ENCODE results near the gene PEMT.
"Not testable (repeated sequence)": the region's sequence is repeated elsewhere in the genome, so short reads cannot be mapped to it uniquely, and the experiment has no call there.

Gene PEMT

GRCh38 chr17:17499402-17500145 is 91.9 kb downstream of the PEMT start:
- DNase-seq, result no peak

GRCh38 chr17:17498606-17499301 is 92.8 kb downstream of the PEMT start:
- no peak for DNase-seq

- DNase-seq, result no peak
Measured at GRCh38 chr17:17497845-17498520, 93.5 kb downstream of the PEMT start.

- DNase-seq, result no peak
Measured at GRCh38 chr17:17497065-17497844, 94.3 kb downstream of the PEMT start.

- DNase-seq, result peak; percentile 82
Measured at GRCh38 chr17:17496189-17497064, 95.1 kb downstream of the PEMT start, which contains the start of gene RASD1. RASD1 (minus strand) TSS chr17:17496395; CDS start chr17:17496181, 214 bp downstream.

GRCh38 chr17:17495536-17496188 is 95.8 kb downstream of the PEMT start:
- peak; percentile 43 for DNase-seq

GRCh38 chr17:17494870-17495535 is 96.5 kb downstream of the PEMT start:
- peak; percentile 54 for DNase-seq

- DNase-seq, result peak; percentile 27
Measured at GRCh38 chr17:17494499-17494869, 97.0 kb downstream of the PEMT start.

- DNase-seq, result no peak
Measured at GRCh38 chr17:17493986-17494466, 97.5 kb downstream of the PEMT start.

GRCh38 chr17:17493249-17493985 is 98.1 kb downstream of the PEMT start:
- DNase-seq, result peak; percentile 4

GRCh38 chr17:17492571-17492970 is 98.9 kb downstream of the PEMT start:
- no peak for DNase-seq

GRCh38 chr17:17492085-17492484 is 99.4 kb downstream of the PEMT start:
- no peak for DNase-seq

GRCh38 chr17:17491546-17491988 is 99.9 kb downstream of the PEMT start:
- DNase-seq, result no peak

- DNase-seq, result no peak
Measured at GRCh38 chr17:17491031-17491471, 100.5 kb downstream of the PEMT start.

- no peak for DNase-seq
Measured at GRCh38 chr17:17487998-17488397, 103.5 kb downstream of the PEMT start.

- not testable (repeated sequence) for DNase-seq
Measured at GRCh38 chr17:17486416-17486815, 105.1 kb downstream of the PEMT start.

GRCh38 chr17:17485420-17485819 is 106.1 kb downstream of the PEMT start:
- no peak for DNase-seq

GRCh38 chr17:17484451-17484899 is 107.0 kb downstream of the PEMT start:
- DNase-seq, result no peak

- DNase-seq, result no peak
Measured at GRCh38 chr17:17481860-17482259, 109.6 kb downstream of the PEMT start.
